ENCODE data around the gene TCF12.
"Not testable (repeated sequence)": the region's sequence is repeated elsewhere in the genome, so short reads cannot be mapped to it uniquely, and the experiment has no call there.

TCF12 gene

GRCh38 chr15:56978898-56979662 lies 60.6 kb downstream of the TCF12 start:
- no peak for DNase-seq (ENCODE audit: low read depth in 2 of 2)

- no peak for DNase-seq (ENCODE audit: low read depth in 2 of 2)
These were observed 62.0 kb downstream of the TCF12 start for GRCh38 chr15:56980473-56980872.

- DNase-seq (ENCODE audit: low read depth in 2 of 2): no peak
These were observed 62.7 kb downstream of the TCF12 start for GRCh38 chr15:56981160-56981559.

GRCh38 chr15:56982987-56983386 lies 64.5 kb downstream of the TCF12 start:
- DNase-seq (ENCODE audit: low read depth in 2 of 2): no peak

- no peak for DNase-seq (ENCODE audit: low read depth in 2 of 2)
These were observed 66.4 kb downstream of the TCF12 start for GRCh38 chr15:56984681-56985481.

GRCh38 chr15:56985856-56986255 lies 67.4 kb downstream of the TCF12 start:
- no peak for DNase-seq (ENCODE audit: low read depth in 2 of 2)

GRCh38 chr15:56987286-56987685 lies 68.8 kb downstream of the TCF12 start:
- DNase-seq (ENCODE audit: low read depth in 2 of 2): no peak

GRCh38 chr15:56988219-56988618 lies 69.8 kb downstream of the TCF12 start:
- no peak for DNase-seq (ENCODE audit: low read depth in 2 of 2)

- DNase-seq (ENCODE audit: low read depth in 2 of 2): no peak
These were observed 71.0 kb downstream of the TCF12 start for GRCh38 chr15:56989411-56989924.

GRCh38 chr15:56991017-56991416 lies 72.6 kb downstream of the TCF12 start:
- DNase-seq (ENCODE audit: low read depth in 2 of 2): no peak

- no peak for DNase-seq (ENCODE audit: low read depth in 2 of 2)
These were observed 74.3 kb downstream of the TCF12 start for GRCh38 chr15:56992725-56993124.

GRCh38 chr15:56994280-56994679 lies 75.8 kb downstream of the TCF12 start:
- DNase-seq (ENCODE audit: low read depth in 2 of 2): no peak

GRCh38 chr15:56996093-56996492 lies 77.6 kb downstream of the TCF12 start:
- DNase-seq (ENCODE audit: low read depth in 2 of 2): no peak

GRCh38 chr15:56996746-56997470 lies 78.5 kb downstream of the TCF12 start:
- no peak for DNase-seq (ENCODE audit: low read depth in 2 of 2)

GRCh38 chr15:57003418-57003817 lies 85.0 kb downstream of the TCF12 start:
- no peak for DNase-seq (ENCODE audit: low read depth in 2 of 2)

GRCh38 chr15:57005244-57005643 lies 86.8 kb downstream of the TCF12 start:
- no peak for DNase-seq (ENCODE audit: low read depth in 2 of 2)

GRCh38 chr15:57007797-57008196 lies 89.4 kb downstream of the TCF12 start:
- DNase-seq (ENCODE audit: low read depth in 2 of 2): not testable (repeated sequence)

GRCh38 chr15:57010724-57011123 lies 92.3 kb downstream of the TCF12 start:
- DNase-seq (ENCODE audit: low read depth in 2 of 2): no peak

- DNase-seq (ENCODE audit: low read depth in 2 of 2): no peak
These were observed 94.1 kb downstream of the TCF12 start for GRCh38 chr15:57012556-57012955.

GRCh38 chr15:57014896-57015295 lies 96.5 kb downstream of the TCF12 start:
- not testable (repeated sequence) for DNase-seq (ENCODE audit: low read depth in 2 of 2)

- no peak for DNase-seq (ENCODE audit: low read depth in 2 of 2)
These were observed 96.9 kb downstream of the TCF12 start for GRCh38 chr15:57015360-57015759.

GRCh38 chr15:57015897-57016296 lies 97.5 kb downstream of the TCF12 start:
- DNase-seq (ENCODE audit: low read depth in 2 of 2): no peak
